GM18502 (cell line): ENCODE measurements around the gene F12.
A peak's percentile ranks its signal among the peaks of the same experiment; 100 is the strongest.

Experiments
- ATAC-seq: cut with Tn5 transposase; IDR thresholded peaks from one replicate; pipeline ENCODE4 v1.9.1; 2021; ENCODE audit warnings: mild to moderate bottlenecking; ENCODE audit not compliant: unreplicated experiment, poor library complexity

Gene F12

DNA sequence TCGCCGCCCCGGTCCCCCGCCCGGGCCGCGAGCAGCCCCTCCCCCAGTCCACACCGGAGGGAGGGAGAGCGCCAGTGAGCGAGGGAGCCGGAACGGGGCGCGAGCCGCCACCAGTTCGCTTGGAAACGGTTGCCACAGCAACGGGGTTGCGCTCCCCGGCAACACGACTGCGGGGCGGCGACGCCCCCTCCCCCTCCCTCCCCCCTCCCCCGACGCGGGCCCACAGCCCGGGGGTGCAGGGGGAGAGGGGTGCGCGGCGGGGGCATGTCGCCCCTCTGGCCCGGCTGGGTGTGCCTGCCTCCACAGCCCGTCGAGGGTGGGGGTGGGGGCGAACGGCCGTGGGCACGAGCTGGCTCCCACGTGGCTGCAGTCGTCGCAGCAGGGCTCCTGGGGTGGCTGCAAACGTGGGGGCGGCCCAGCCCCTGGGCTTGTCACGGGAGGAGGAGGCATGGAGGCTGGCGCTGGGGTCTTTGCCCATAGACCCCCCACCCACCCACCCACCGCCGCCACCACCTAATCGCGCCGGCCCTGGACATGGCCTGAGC lies 37.8 kb upstream of the F12 start:
- ATAC-seq = peak; percentile 39

DNA sequence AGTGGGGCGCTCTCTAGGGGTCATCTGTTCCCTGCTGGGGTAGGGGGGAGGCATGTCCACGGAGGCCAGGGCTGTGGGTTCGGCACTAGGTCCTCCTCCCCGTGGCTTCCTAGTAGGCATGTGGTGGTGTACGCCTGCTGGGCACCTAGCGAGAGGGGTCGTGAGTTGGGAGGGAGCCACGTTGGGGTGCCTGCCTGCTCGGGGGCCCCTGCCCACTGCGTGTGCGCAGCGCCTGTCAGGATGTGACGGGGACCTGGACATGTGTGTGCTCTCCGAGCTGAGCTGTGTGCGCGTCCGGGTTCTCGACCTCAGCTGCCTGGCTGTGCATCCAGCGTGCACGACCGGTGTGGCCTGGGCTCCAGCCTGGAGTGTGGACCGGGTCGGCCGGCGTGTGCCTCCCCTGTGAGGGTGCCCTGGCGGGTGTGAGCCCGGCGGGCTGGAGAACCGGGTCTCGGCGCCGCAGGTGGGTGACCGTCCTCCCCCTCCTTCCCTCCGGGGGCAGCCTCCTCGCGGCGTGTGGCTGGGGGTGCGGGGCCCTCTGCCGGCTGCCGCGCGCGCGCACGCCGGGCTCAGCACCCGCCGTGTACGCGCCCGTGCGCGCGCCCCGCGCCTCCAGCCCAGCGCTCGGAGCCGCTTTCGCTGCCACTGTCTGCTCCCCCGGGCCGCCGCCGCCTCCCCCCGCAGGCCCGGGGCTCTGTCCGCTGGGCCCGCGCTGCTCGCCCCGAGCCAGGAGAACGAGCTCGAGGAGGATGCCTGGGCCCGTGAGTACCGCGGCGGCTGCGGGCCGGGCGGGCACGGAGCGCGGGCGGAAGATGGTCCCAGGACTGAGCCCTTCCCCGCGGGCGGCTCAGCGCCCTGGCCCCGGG lies 37.1 kb upstream of the F12 start, which contains the start of gene PRR7:
PRR7 (plus strand) TSS at position 615 of the 866 bp plus-strand sequence. CDS start 8,254 bp downstream, outside the sequence.
- peak; percentile 51 for ATAC-seq

DNA sequence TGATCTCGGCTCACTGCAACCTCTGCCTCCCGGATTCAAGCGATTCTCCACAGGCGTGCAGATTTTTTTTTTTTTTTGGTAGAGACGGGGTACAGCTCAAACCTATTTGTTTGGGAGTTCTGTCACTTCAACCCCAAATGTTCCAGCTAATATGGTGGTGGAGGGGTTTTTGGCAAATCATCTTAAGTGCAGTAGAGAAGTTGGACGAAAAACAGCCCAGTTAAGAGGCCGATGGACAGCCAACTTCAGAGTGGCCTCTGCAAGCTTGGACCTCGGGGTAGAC lies 36.5 kb upstream of the F12 start:
- ATAC-seq = no peak

DNA sequence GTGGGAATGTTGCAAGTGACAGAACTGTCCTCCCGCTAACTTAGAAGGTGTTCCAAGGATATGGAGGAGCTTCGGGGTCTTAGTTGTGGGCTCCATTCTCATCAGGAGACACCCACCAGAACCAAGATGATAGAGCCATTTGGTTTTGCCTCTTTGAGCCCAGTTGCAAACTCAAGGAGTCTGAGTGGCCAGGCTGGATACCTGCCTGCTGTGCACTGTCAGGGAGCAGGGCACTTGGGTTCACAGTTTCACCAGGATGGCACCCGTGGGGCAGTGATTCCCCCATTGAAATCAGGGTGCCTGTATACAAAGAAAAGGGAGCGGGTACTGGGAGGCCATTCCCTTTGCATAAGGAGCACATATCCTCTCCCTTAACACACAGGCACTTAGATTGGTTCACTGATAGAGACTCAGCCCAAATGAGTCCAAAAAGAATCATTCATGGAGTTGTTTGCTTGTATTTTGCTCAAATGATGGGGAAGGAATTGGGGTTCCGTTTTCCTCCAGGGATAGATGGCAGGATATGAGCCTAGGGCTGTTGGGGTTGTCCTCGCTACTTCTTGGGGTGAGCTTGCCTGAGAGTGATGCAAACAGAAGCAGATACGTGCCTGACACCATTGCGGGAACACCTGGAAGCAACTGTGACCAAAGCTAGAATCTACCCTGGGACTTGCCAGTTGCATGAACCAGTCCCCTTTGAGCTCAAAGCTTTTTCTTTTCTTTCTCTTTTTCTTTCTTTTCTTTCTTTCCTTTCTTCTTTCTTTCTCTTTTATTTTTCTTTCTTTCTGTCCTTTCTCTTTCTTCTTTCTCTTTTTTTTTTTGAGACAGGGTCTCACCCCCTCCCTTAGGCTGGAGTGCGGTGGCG lies 35.9 kb upstream of the F12 start:
- no peak for ATAC-seq

DNA sequence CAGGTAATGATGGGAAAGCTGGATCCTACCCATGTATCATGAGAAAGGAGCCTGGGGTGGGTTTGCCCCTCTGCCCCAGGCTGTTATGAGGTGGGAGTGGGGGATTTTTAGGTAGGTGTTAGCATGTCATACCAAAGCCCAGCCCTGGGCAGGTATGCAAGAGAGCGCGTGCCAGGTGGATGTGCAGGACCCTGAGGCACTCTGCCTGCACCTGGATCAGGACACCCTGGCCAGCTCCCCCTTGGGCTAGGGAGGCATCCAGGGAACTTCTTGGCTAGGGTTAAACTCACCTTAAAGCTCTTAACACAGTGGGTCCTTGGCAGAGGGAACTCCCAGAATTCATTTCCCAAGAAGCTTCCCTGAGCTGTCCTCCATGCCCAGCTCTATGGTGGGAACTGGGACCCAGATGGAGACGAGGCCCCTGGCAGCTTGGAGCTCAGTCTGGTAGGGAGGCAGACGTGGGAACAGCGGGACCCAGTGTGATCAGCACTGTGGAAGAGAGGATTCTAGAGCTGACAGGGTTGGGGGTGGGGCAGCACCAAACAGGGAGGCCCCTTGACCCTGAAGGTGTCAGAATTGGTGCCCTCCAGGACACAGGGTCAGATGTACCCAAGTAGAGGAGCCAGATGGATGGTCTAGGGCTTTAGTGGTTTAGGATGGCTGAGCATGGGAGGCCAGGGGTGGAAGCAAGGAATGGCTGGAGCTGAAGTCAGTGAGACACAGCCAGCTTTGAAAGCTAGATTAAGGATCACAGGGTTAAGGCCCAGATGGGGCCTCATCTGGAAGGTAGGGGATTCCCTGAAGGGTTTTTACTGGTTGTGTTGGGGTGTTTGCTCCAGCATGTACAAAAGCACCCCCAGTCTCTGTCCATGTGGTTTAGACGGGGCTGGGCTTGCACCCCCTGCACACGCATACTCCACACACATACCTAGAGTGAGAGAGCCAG lies 35.0 kb upstream of the F12 start:
- no peak for ATAC-seq

DNA sequence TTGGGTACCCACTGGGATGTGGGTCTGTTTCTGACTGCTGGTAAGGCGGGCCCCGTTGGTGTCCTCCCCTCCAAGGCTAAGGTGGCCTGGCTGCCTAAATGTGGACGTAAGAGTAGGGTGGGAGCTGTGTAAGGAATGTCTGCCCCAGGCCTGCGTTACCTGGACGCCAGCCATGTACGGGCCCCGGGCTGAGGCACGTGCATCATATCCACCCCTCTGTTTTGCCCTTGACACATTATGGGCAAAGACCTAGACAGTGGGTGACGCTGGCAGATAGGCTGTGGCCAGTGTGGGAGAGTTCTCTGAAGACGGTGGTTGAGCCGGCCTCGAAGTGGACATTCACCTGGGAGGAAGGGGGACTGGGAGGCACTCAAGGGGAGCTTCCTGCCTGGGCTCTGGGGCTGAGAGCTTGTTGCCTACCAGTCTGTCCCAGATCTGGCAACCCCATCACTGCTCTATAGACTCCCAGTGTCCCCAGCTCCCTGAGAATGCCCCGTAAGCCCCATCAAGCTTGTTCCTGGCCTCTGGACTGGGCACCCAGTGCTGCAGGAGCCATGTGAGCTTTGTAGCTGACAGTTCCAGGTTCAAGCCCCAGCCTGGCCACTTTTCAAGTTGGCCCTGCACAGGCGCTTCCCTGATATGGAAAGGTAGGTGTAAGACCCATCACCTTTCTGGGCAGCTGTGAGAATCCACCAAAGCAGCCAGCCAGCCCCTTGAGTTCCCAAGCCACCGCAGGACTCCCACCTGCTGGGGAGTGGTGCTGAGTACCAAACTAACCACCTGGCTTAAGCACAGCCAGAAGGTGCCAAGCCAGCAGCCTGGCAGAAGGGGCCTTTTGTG lies 34.0 kb upstream of the F12 start:
- ATAC-seq = no peak

DNA sequence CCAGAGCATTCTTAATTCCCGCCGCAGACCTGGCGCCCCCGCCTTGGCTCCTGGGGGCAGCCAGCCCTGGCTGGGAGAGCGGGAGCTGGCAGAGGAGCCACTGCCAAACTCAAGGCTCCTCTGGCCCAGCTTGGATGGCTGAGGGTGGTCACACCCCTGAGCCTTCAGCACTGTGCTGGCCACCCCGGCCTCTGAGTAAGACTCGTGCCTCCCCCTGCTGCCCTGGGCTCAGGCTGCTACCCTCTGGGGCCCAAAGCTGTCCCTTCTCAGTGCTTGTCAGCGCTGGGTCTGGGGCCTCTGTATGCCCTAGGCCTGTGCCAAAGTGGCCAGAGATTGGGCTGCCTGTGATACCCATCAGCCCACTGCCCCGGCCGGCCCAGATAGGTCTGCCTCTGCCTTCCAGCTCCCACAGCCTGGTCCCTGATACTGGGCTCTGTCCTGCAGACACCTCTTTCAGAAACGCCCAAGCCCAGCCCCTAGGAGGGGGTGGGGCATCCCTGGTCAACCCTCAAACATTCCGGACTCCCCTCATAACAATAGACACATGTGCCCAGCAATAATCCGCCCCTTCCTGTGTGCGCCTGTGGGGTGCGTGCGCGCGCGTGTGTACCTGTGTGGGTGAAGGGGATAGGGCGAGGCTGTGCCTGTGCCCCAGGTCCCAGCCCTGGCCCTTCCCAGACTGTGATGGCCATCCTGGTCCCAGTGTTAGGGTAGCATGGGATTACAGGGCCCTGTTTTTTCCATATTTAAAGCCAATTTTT lies 32.9 kb upstream of the F12 start:
- ATAC-seq = no peak

DNA sequence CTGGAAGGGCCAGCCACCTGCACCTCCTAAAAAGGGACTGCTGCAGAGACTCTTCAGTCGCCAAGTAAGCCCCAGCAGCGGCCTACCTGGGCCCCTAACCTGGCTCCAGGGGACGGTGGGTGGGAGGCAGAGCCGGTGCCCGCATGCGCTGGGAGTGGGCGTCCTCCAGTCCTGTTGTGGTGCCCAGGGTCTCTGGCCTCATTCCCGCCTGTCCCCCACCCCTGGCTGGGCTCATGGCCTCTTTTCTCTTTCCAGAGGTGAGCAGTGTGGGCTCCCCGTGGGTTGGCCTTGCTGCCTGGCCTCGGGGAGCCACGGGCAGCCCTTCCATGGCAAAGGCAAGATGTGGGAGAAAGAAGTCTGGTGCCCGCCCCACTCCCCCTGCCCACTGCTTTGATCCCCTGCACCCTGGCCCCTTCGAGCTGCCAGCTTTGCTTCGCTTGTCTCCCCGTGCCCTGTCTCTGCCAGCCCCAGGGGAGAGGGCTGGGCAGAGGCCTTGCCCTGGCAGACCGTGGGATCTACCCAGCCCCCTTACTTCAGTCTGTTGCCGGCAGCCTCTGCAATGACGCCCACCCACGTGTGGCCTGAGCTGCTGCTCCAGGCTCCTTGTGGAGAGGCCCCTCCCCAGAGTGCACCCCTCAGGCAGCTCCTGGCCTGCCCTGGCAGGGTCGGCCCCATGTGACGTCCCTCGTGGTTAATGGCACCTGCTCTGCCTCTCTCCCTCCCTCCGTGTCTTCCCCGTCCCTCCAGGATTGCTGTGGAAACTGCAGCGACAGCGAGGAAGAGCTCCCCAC lies 31.8 kb upstream of the F12 start:
- no peak for ATAC-seq

DNA sequence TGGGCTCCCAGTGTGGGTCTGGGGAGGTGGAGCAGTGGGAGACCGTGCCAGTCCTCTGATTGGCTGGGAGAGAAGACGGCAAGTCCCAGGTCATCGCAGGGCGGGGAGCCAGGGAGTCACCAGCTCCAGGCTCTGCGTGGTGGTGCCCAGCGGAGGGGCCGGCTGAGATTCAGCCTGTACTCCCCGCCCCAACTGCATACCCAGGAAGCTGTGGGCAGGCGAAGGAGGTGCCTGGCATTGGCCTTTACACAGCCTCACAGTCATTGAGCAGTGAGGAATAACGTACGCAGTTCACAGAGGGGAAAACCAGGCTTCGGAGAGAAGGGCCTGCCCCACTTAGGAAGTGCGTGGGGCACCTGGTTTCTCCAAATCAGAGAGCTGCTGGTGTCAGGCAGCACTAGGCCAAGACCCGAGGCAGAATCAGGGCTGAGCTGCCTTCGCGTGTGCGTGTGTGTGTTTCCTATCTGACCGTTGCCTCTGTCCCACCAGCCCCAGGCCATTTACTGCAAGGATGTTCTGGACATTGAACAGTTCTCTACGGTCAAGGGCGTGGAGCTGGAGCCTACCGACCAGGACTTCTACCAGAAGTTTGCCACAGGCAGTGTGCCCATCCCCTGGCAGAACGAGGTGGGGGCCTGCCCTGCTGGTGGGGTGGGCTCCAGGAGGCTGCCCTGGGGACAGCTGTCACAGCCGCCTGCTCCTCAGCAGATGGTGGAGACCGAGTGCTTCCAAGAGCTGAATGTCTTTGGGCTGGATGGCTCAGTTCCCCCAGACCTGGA lies 31.0 kb upstream of the F12 start:
- ATAC-seq = no peak

DNA sequence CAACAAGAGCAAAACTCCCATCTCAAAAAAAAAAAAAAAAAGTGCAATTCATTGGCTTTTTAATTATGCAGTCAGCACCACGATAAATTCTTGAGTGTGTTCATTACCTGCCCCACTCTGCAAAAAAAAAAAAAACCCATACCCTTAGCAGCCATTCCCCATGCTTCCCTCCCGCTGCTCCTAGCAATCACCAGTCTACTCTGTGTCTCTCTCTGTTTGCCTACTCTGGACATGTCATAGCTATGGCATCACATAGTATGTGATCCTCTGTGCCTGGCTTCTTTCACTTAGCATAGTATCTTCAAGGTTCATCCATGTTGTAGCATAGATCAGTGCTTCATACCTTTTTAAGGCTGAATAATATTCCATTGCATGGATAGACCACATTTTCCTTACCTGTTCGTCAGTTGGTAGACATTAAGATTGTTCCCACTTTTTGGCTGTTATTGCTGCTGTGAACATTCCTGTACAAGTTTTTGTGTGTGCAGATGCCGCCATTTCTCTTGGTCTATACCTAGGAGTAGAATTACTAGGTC lies 30.2 kb upstream of the F12 start:
- no peak for ATAC-seq

DNA sequence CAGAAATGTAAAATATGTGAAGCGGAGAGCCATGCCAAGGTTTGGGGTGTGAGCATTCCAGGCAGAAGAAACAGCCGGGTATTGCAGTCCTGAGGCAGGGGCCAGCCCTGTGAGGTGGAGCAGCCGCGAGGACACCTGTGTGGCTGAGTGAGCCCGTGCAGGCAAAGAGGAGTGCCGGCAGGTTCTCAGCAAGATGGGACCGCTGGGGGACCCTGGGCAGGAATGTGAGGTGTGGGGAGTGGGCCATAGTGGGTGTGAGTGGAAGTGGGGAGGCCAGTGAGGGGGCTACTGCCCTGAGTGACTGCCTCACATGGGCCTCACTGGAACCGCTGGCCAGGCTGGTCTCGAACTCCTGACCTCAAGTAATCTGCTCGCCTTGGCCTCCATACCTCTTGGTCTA lies 29.1 kb upstream of the F12 start:
- ATAC-seq = no peak

DNA sequence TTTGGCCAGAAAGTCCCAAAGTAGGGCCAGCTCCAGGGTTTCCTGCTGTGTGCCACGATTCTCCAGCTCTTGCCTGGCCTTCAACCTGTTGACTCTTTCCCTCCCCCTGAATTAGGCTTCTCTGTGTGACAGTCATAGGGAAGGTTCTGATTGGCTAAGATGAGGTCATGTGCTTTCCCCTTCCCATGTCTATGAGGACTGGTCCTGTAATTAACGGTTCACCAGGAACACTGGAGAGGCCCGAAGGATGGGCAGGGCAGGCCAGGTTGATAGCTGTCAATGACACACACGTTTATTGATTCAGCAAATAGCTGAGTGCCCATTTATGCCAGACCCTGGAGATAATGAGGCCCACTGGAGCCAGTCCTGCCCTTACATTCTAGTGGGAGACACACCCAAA lies 28.3 kb upstream of the F12 start:
- ATAC-seq = no peak

DNA sequence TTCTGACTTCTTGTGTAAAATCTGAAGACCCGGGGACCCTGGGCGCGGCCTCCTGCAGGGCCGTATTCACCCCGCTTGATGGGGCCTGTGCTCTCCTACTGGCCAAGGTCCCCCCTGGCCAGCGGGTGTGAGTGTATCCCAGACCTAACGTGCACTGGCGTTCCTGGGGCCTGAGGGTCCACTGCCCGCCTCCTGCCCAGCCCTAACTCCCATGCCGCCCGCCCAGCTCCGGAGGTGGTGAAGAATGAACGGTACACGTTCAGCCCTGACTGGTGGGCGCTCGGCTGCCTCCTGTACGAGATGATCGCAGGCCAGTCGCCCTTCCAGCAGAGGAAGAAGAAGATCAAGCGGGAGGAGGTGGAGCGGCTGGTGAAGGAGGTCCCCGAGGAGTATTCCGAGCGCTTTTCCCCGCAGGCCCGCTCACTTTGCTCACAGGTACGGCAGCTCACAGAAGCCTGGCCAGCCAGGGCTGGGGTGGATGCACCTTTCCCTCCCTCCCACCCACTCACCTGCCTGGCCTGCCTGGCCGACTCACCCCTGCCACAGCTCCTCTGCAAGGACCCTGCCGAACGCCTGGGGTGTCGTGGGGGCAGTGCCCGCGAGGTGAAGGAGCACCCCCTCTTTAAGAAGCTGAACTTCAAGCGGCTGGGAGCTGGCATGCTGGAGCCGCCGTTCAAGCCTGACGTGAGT lies 26.6 kb upstream of the F12 start:
- no peak for ATAC-seq

DNA sequence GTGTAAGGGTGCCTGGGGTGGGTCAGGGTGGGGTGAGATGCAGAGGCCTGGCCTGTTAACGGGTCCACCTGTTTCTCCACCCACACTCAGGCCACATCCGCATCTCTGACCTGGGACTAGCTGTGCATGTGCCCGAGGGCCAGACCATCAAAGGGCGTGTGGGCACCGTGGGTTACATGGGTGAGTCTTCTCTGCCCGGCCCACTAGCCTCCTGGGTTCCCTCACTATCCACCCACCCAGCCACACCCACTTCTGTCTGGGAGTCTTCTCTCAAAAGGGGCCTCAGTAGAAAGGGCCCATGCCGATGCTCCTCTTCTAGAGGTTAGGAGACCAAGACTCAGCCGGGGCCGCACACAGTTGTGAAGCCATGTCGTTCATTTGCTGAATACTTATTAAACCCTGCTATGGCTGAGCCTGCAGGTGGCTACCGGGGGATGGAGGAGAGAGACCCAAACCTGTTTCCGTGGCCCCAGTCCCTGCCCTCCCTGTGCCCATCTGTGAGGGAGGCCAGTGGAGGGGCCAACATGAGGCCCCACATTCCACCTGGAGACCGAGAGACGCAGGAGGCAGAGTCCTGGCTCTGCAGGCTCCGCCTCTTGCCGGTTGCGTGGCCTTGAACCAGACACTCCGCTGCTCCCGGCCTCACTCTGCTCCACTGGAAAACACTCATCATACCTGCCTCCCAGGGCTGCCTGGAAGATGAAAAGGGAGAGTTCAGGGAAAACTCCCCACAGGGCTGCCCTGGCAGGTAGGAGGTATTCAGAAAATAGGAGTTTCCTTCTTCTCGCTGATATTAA lies 25.8 kb upstream of the F12 start:
- ATAC-seq = no peak

DNA sequence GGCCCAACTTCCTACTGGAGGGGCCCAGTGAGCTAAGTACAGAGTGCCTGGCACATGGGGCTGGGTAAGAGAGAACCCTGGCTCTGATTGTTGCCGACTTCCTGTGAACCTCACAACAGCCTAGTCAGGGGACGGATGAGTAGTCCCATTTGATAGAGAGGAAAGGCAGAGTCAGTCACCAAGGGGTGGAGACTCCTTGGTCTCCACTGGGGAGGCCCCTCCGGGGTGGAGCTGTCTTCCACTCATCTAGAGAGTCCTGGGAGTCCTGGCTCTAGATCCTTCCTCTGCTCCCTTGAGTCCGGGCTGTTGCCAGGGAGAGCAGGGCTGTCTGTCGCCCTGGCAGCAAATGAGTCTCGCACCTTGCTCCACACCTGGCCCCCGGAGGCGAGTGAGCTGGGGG lies 25.1 kb upstream of the F12 start:
- no peak for ATAC-seq
